ENCODE results near the gene PYGO2. TPM values are rescaled to one million over a fixed set of nuclear protein-coding genes. Genes with fewer than 3 reads are reported as not detected.

The PYGO2 gene
- total and polyA plus RNA-seq, 8 donors: 26.6 to 42.9 (median 37.3) TPM

DNA sequence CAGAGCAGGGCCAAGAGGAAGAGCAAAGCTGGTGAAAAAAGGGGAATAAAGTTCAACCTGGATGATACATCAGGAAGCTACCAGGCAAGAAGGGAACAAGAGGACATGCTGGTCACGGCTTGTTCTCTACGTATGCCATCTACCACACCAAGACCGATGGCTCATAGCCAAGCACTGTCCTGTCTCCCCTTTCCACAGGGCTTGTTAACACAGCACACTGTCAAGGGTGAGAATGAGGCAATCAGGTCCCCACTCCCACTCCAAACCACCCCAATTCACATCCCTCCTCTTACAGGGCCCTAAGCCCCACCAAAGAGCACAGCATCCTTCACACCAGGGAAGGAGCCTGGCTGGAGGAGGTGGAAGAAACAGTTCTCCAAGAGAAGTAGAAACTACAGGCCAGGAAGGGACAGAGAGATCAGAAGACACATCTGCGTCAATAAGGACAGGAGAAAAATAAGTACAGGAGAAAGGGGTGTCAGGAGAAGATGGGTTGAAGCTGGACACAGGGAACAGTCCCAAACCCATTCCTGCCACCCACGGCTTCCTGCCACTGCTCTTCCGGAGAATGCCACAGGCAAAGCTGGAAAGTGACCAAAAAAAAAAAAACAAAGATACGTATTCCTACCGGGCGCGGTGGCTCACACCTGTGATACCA is 9.9 kb upstream of the PYGO2 start:
- DNase-seq (no peak), ATAC-seq (no peak)
- intact Hi-C loops (cut with DNase I): no loop called here
- Histone ChIP-seq H3K9me3 (no peaks in the 10 kb centered on the region), H3K27ac (peak overlapping the region; percentile 98 to 99), H3K27me3 (no peaks in the 10 kb centered on the region), H3K4me3 (peak overlapping the region in 1 of 2 donors; percentile 68), H3K36me3 (peaks cover 0 to 28% of the 10 kb centered on the region in 2 donors), H3K4me1 (peaks cover 48 to 76% of the 10 kb centered on the region in 2 donors)
- TF ChIP-seq, protein P1, sequence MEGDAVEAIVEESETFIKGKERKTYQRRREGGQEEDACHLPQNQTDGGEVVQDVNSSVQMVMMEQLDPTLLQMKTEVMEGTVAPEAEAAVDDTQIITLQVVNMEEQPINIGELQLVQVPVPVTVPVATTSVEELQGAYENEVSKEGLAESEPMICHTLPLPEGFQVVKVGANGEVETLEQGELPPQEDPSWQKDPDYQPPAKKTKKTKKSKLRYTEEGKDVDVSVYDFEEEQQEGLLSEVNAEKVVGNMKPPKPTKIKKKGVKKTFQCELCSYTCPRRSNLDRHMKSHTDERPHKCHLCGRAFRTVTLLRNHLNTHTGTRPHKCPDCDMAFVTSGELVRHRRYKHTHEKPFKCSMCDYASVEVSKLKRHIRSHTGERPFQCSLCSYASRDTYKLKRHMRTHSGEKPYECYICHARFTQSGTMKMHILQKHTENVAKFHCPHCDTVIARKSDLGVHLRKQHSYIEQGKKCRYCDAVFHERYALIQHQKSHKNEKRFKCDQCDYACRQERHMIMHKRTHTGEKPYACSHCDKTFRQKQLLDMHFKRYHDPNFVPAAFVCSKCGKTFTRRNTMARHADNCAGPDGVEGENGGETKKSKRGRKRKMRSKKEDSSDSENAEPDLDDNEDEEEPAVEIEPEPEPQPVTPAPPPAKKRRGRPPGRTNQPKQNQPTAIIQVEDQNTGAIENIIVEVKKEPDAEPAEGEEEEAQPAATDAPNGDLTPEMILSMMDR (IDR thresholded peaks at IDR 0.05): no peak

DNA sequence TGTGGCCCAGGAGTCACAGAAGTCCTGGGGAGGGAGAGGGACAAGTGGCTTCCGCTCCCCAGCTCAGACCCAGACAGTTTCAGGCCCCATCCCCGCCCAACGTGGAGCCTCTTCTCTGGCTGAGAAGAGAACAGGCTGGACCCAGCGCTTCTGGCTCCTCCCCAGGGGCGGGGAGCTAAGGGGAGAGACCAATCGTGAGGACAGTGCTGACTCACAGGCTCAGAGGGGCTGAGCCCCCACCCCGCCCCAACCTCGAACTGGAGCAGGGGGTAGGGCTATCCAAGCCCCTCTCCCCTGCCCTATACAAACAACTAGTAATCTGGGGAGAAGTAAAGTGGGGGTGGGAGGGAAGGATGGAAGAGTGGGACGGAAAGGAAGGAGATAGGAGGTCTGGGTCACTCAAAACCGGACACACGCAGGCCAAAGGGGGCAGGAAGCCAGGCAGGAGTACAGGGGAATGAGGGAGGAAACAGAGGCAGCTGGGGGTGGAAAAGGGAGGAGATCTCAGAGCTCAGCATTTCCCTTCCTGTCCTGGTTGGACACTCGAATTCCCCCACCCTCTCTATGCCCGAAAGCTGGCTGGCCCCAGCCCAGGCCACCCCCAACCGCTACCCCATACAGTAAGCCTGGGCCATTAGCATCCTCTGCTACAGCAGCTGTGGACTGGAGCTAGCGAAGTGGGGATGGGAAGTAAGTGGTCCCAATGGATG is 9.2 kb upstream of the PYGO2 start, which contains the start of gene SHC1:
SHC1 (minus strand) TSS at position 117 of the 710 bp plus-strand sequence. CDS start 221 bp downstream, outside the sequence.
- intact Hi-C loops (cut with DNase I): no loop called here
- TF ChIP-seq, protein P1 (IDR thresholded peaks at IDR 0.05): no peak
- DNase-seq: peak; percentile 89 to 95 (median 94)
- Histone ChIP-seq H3K27ac (peak within 1 kb of the TSS; percentile 98 to 99), H3K36me3 (peaks cover 0 to 35% of the 10 kb centered on the region in 2 donors), H3K27me3 (no peaks in the 10 kb centered on the region), H3K9me3 (no peaks in the 10 kb centered on the region), H3K4me3 (peak within 1 kb of the TSS; percentile 43 to 68), H3K4me1 (peaks cover 41 to 73% of the 10 kb centered on the region in 2 donors)
- peak; percentile 44 for ATAC-seq

DNA sequence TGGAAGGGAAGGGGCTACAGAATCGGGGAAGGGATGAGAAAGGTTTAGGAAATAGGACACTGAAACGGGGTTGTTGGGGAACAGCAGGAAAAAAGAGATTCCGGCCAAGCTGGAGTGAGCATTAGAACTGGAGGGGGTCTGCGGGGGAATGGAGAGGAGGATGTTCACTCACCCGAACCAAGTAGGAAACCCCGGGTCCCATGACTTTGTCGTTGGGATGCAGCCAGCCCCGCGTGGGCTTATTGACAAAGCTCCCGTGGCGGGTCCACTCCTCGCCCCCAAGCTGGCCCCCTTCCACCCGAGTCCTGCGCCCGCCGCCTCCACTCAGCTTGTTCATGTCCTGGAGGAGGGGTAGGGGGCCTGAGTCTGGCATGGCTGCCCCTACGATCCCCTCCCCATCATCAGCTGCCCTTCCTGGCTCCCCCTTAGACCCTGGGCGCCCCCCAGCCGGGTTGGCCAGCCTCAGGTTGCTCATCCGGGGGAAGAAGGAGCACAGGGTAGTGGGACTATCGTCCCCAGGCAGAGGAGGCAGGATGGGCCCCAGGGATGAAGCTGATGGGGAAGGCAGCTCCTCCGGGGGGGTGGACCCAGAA is 8.4 kb upstream of the PYGO2 start:
- H3K27ac ChIP-seq: peak overlapping the region; percentile 98 to 99
- intact Hi-C loops (cut with DNase I): no loop called here
- H3K27me3 ChIP-seq: no peaks in the 10 kb centered on the region
- H3K4me1 ChIP-seq: peaks cover 41 to 72% of the 10 kb centered on the region in 2 donors
- H3K4me3 ChIP-seq: peak overlapping the region; percentile 43 to 68
- ATAC-seq: no peak
- peak in 1 of 4 donors; percentile 80 for DNase-seq
- TF ChIP-seq, protein P1 (IDR thresholded peaks at IDR 0.05): no peak
- no peaks in the 10 kb centered on the region for H3K9me3 ChIP-seq
- peaks cover 0 to 43% of the 10 kb centered on the region in 2 donors for H3K36me3 ChIP-seq

DNA sequence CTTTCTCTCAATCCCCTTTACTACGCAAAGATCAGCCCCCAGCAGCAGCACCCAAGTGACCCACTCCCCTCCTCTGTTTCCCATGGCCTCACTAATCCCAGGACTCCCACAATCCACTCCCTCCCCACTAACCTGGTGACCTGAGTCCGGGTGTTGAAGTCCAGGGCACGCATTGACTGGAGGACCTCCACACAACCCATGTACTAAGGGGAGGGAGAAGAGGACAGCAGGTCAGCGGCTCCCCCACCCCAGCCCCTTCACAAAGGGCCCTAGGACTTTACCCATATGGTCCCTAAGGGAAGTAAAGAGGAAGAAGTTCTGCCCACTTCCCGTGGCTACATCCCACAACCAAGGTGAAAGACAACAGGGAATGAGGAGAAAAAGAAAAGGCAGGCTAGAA is 7.7 kb upstream of the PYGO2 start:
- H3K27me3 ChIP-seq: no peaks in the 10 kb centered on the region
- peaks cover 41 to 72% of the 10 kb centered on the region in 2 donors for H3K4me1 ChIP-seq
- H3K4me3 ChIP-seq: peak overlapping the region; percentile 13 to 68
- DNase-seq (no peak), ATAC-seq (no peak)
- TF ChIP-seq, protein P1 (IDR thresholded peaks at IDR 0.05): no peak
- peak overlapping the region in 1 of 2 donors; percentile 55 for H3K27ac ChIP-seq
- intact Hi-C loops (cut with DNase I): no loop called here
- H3K9me3 ChIP-seq: no peaks in the 10 kb centered on the region
- H3K36me3 ChIP-seq: peaks cover 0 to 50% of the 10 kb centered on the region in 2 donors

DNA sequence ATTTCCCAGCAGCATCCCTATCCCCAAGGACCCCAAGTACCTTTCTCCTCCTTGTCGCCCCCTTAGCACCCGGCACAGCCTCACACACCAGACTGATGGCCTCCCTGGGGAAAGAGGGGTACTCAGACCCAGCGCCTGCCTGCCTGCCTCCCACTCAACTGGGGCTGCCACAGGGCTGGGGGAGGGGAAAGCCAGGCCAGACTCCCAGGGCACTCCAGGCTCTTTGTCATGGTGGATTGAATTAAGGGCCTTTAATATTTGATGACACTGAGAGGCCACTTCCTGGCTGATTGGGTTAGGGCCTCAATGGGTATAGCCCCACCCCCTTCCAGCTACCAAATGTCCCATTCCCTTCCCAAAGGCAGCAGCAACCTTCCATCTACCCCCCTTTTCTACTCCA is 7.1 kb upstream of the PYGO2 start:
- peaks cover 0 to 56% of the 10 kb centered on the region in 2 donors for H3K36me3 ChIP-seq
- intact Hi-C loops (cut with DNase I): no loop called here
- H3K4me3 ChIP-seq: peak overlapping the region in 1 of 2 donors; percentile 68

More for the DNA sequence above, 7.1 kb upstream of the PYGO2 start:
- Histone ChIP-seq H3K27me3 (no peaks in the 10 kb centered on the region), H3K4me1 (peaks cover 41 to 73% of the 10 kb centered on the region in 2 donors), H3K27ac (peak overlapping the region in 1 of 2 donors; percentile 55), H3K9me3 (no peaks in the 10 kb centered on the region)
- TF ChIP-seq, protein P1 (IDR thresholded peaks at IDR 0.05): no peak
- no peak for ATAC-seq
- no peak for DNase-seq

Measured in left lung (tissue), 10 donors.